Smooth muscle cell (in vitro differentiated cells): ENCODE data around the gene RGL3. TPM values are rescaled to one million over a fixed set of nuclear protein-coding genes. Genes with fewer than 3 reads are reported as not detected.

Source experiments
- DNase-seq: peaks from one replicate; lab custom pipeline; 2025; ENCODE audit not compliant: unreplicated experiment; lab: John Stamatoyannopoulos, UW
- H2AFZ ChIP-seq: fragments of 200-600 bp; sonication (generic); 2 replicates; pipeline ENCODE4 v1.6.0; 2016; ENCODE audit warnings: antibody characterized with exemption, low read depth, mild to moderate bottlenecking
- H3F3A ChIP-seq: fragments of 200-600 bp; sonication (generic); 2 replicates; pipeline ENCODE4 v1.6.0; 2017; ENCODE audit warnings: antibody characterized with exemption, low read depth
- H3K27ac ChIP-seq: fragments of 200-600 bp; sonication (generic); 2 replicates; pipeline ENCODE4 v1.5.1; 2016; ENCODE audit warnings: low read depth, mild to moderate bottlenecking
- H3K27me3 ChIP-seq: fragments of 200-600 bp; sonication (generic); 2 replicates; pipeline ENCODE4 v1.6.1; 2016; ENCODE audit warnings: low read depth, mild to moderate bottlenecking
- H3K36me3 ChIP-seq: fragments of 200-600 bp; sonication (generic); 2 replicates; pipeline ENCODE4 v1.5.1; 2016; ENCODE audit warnings: low read depth
- H3K4me1 ChIP-seq: fragments of 200-600 bp; sonication (generic); 2 replicates; pipeline ENCODE4 v1.5.1; 2016; ENCODE audit warnings: low read depth
- H3K4me2 ChIP-seq: fragments of 200-600 bp; sonication (generic); 2 replicates; pipeline ENCODE4 v1.6.0; 2016; ENCODE audit warnings: mild to moderate bottlenecking
- H3K4me3 ChIP-seq: fragments of 200-600 bp; sonication (generic); 2 replicates; pipeline ENCODE4 v1.5.1; 2016; ENCODE audit warnings: mild to moderate bottlenecking
- H3K79me2 ChIP-seq: fragments of 200-600 bp; sonication (generic); 2 replicates; pipeline ENCODE4 v1.6.0; 2016; ENCODE audit warnings: low read depth, mild to moderate bottlenecking
- H3K9ac ChIP-seq: fragments of 200-600 bp; sonication (generic); 2 replicates; pipeline ENCODE4 v1.6.0; 2016; ENCODE audit warnings: low read depth
- H3K9me3 ChIP-seq: fragments of 200-600 bp; sonication (generic); replicated peaks from 2 replicates; pipeline ENCODE4 v1.5.1; 2016; ENCODE audit warnings: low read depth
- H4K20me1 ChIP-seq: fragments of 200-600 bp; sonication (generic); 2 replicates; pipeline ENCODE4 v1.6.0; 2016; ENCODE audit warnings: low read depth
- WGBS: methylation state at CpG from one replicate; pipeline ENCODE4 v1.1.7; 2016; ENCODE audit warnings: low lambda C conversion rate; 5-methylcytosine and 5-hydroxymethylcytosine counted together
- polyA plus RNA-seq: library from polyadenylated mRNA; unstranded; fragments of >200 nt; fragmentation: Nextera tagmentation; extraction: Ambion mirVana; gene quantifications from 2 replicates; pipeline ENCODE4 v1.2.1, GENCODE V29; 2016
- total RNA-seq: library from RNA; depleted of rRNA; stranded (reverse); fragments of >200 nt; gene quantifications from 2 replicates; pipeline ENCODE4 v1.2.3, GENCODE V29; 2014
- TF ChIP-seq, protein P1 (sequence below): fragments of 200-600 bp; sonication (generic); IDR thresholded peaks from 2 replicates; pipeline ENCODE4 v1.5.1; 2017; ENCODE audit warnings: borderline replicate concordance, mild to moderate bottlenecking, antibody characterized with exemption; ENCODE audit not compliant: insufficient read depth, poor library complexity, severe bottlenecking

RGL3 gene
- total and polyA plus RNA-seq, 2 experiments from 2014 or later, result 5.5 to 6.6 TPM

DNA sequence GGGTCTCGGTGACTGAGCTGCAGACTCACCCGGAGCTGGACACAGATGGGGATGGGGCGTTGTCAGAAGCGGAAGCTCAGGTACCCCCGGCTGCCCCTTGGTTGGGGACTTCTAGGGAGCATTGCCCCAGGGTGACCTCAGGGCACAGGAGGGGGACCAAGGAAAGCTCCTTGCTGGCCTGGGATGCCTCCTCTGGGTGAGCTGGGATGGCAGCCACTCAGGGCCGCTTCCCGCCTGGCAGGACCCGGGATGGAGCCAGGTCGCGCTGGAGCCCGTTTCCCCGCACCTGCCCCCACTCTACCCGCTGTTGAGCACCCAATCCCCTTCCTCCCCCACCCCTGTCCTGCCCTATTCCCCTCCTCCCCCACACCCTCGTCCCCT is 27.1 kb upstream of the RGL3 start:
- no peak overlapping the region for H3K4me3 ChIP-seq
- TF ChIP-seq, protein P1, sequence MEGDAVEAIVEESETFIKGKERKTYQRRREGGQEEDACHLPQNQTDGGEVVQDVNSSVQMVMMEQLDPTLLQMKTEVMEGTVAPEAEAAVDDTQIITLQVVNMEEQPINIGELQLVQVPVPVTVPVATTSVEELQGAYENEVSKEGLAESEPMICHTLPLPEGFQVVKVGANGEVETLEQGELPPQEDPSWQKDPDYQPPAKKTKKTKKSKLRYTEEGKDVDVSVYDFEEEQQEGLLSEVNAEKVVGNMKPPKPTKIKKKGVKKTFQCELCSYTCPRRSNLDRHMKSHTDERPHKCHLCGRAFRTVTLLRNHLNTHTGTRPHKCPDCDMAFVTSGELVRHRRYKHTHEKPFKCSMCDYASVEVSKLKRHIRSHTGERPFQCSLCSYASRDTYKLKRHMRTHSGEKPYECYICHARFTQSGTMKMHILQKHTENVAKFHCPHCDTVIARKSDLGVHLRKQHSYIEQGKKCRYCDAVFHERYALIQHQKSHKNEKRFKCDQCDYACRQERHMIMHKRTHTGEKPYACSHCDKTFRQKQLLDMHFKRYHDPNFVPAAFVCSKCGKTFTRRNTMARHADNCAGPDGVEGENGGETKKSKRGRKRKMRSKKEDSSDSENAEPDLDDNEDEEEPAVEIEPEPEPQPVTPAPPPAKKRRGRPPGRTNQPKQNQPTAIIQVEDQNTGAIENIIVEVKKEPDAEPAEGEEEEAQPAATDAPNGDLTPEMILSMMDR, result no peak
- H3K4me2 ChIP-seq, result no peak overlapping the region
- H3K36me3 ChIP-seq, result no peaks in the 10 kb centered on the region
- peaks cover 3% of the 10 kb centered on the region for H4K20me1 ChIP-seq
- H3K9me3 ChIP-seq, result no peaks in the 10 kb centered on the region
- no peaks in the 10 kb centered on the region for H3K79me2 ChIP-seq
- no peak overlapping the region for H3K9ac ChIP-seq
- WGBS, result 91% methylated on average over 13 of the region's 14 CpGs
- H3F3A ChIP-seq, result no peaks in the 10 kb centered on the region
- no peaks in the 10 kb centered on the region for H3K27me3 ChIP-seq
- H3K27ac ChIP-seq, result no peak overlapping the region
- peaks cover 2% of the 10 kb centered on the region for H3K4me1 ChIP-seq
- no peak for DNase-seq
- no peak overlapping the region for H2AFZ ChIP-seq

DNA sequence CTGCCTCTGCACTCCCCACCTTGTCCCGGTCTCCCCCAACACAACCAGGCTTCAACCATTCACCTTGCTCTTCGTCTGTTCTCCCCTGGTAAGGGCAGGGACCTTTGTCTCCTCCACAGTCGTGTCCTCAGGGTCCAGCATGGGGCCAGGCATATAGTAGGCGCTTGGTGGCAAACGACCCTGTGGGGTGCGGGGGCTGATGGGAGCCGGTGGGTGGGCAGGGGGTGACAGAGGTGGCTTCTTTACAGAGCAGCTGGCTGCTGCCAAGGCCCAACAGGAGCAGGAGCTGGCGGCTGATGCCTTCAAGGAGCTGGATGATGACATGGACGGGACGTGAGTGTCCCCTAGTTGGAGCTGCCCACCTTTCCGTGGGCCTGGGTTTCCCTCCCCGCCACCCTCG is 26.0 kb upstream of the RGL3 start:
- Histone ChIP-seq H3F3A (no peaks in the 10 kb centered on the region), H4K20me1 (peaks cover 10% of the 10 kb centered on the region), H3K9ac (no peak overlapping the region), H3K27me3 (no peaks in the 10 kb centered on the region), H3K36me3 (no peaks in the 10 kb centered on the region), H3K4me2 (no peak overlapping the region), H3K27ac (no peak overlapping the region), H3K4me3 (no peak overlapping the region), H3K79me2 (no peaks in the 10 kb centered on the region), H3K9me3 (no peaks in the 10 kb centered on the region), H3K4me1 (no peaks in the 10 kb centered on the region), H2AFZ (no peak overlapping the region)
- TF ChIP-seq, protein P1, result no peak
- no peak for DNase-seq
- 97% methylated on average over 10 of the region's 13 CpGs for WGBS

GRCh38 chr19:11444059-11444458 is 24.9 kb upstream of the RGL3 start:
- Histone ChIP-seq H3K4me3 (no peak overlapping the region), H3K4me2 (no peak overlapping the region), H3K27ac (no peak overlapping the region), H3K36me3 (no peaks in the 10 kb centered on the region), H3K4me1 (no peaks in the 10 kb centered on the region), H3F3A (no peaks in the 10 kb centered on the region), H3K9ac (no peak overlapping the region), H4K20me1 (peaks cover 10% of the 10 kb centered on the region), H3K9me3 (no peaks in the 10 kb centered on the region), H3K79me2 (no peaks in the 10 kb centered on the region), H3K27me3 (no peaks in the 10 kb centered on the region), H2AFZ (no peak overlapping the region)
- WGBS, result 95% methylated on average over 5 of the region's 5 CpGs
- TF ChIP-seq, protein P1, result no peak
- DNase-seq, result no peak

GRCh38 chr19:11437955-11438354 is 18.8 kb upstream of the RGL3 start:
- DNase-seq, result no peak
- Histone ChIP-seq H3K9ac (no peak overlapping the region), H3K27me3 (no peaks in the 10 kb centered on the region), H3K4me2 (no peak overlapping the region), H3K36me3 (no peaks in the 10 kb centered on the region), H3F3A (no peaks in the 10 kb centered on the region), H3K4me1 (peaks cover 4% of the 10 kb centered on the region), H3K27ac (no peak overlapping the region), H3K4me3 (no peak overlapping the region), H4K20me1 (peaks cover 10% of the 10 kb centered on the region), H3K9me3 (no peaks in the 10 kb centered on the region), H3K79me2 (peaks cover 20% of the 10 kb centered on the region), H2AFZ (no peak overlapping the region)
- 99% methylated on average over 9 of the region's 9 CpGs for WGBS
- TF ChIP-seq, protein P1, result no peak
